ENCODE data around the gene MUL1.

Gene MUL1

DNA sequence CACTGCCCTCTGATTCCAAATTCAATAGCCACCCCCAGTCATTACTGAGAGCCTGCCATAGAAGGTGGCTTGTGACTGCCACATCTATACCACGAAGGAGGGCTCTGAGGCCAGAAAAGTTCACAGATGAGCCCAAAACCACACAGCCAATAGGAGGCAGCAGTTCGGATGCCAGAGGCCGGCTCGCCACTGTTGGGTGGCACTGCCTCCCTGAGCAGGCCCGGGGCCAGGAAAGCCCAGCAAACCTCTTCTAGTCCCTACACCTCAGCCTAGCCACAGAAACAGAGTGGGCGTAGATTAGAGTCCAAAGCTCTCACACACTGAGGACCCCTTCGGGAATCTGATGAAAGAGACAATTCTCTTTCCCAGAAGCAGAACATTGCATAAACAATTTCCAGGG, 16.1 kb downstream of the MUL1 start:
- H3K4me3 ChIP-seq (ENCODE audit: low read length), result no peak overlapping the region
- DNase-seq (ENCODE audit: low read depth, low spot score), result no peak

DNA sequence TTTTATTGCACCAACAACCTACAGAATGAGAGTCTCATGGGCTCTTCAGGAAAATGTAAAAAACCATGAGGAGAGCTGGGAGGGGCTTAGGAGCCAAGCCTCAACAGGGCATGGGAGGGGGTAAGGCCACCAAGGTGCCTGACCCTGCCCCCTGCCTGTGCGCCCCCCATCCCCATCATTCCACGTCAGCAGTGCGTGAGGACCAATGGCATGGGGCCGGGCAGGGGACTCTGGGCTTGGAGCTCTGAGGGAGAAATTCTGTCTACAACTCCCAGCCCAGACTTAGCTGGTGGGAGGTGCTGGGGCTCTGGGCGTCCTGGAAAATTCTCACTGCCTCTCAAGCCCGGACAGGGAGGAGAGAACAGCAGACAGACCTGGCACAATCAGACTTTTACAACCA, 16.8 kb downstream of the MUL1 start:
- no peak for DNase-seq (ENCODE audit: low read depth, low spot score)
- H3K4me3 ChIP-seq (ENCODE audit: low read length), result no peak overlapping the region

DNA sequence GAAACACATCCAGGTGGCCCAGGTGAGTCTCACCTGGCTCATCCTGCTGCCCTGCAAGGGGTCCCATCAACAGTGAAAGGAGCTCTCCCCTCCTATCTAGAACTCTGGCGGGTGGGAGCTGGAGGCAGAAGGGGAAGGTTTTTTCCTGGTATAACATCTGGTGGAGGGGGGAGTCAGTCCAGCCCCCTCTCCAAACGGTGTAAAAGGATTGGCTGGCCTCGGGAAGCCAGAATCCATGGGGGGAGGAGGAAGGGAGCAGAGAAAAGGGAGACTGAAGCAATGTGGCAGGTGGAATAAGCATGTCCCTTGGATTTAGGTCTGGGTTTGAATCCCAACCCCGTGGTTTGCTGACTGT, 20.7 kb downstream of the MUL1 start:
- no peak overlapping the region for H3K4me3 ChIP-seq (ENCODE audit: low read length)
- no peak for DNase-seq (ENCODE audit: low read depth, low spot score)

DNA sequence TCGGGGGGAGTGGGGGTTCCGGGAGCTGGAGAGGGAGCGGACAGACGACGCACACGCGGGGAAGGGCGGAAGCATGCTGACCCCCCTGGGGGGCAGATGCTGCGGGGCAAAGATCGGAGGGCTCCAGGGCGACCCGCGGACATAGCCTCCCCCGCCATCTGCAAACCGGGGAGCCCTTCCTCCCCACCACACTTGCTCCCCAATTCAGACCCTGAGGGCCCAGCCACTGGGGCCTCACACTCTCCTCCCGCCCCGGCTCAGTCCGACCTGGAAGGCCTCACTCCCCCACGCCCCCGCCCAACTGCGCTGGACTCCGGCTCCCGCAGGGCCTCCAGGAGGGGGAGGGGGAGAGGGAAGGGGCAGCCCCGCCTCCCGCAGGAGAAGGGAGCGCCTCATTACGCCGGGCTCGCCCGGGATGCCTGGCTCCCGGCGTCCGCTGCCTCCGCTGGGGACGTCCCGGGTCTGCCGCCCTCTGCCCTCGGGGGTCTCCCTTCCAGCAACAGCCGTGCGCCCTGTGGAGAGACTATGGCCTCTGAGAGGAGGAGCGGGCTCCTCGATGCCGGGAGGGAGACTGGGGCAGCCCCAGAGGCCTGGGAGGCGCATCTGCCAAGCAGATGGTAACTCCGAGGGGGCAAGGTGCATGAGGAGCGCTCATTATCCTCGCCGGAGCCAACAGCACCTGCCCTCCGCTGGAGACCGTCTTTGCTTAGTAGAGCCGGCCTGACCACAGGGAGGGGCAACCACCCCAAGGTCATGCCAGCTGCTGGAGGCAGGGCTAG, 21.3 kb downstream of the MUL1 start:
- peak overlapping the region; percentile 71 for H3K4me3 ChIP-seq (ENCODE audit: low read length)
- no peak for DNase-seq (ENCODE audit: low read depth, low spot score)

- no peak for DNase-seq (ENCODE audit: low read depth, low spot score)
- H3K4me3 ChIP-seq (ENCODE audit: low read length), result peak within 1 kb of the TSS; percentile 71
Measured at GRCh38 chr1:20485527-20486456, 22.2 kb downstream of the MUL1 start, which contains the start of gene CAMK2N1. CAMK2N1 (minus strand) TSS chr1:20486210; CDS start chr1:20485379, 831 bp downstream.

GRCh38 chr1:20484519-20485462, 23.2 kb downstream of the MUL1 start:
- no peak overlapping the region for H3K4me3 ChIP-seq (ENCODE audit: low read length)
- DNase-seq (ENCODE audit: low read depth, low spot score), result no peak

- DNase-seq (ENCODE audit: low read depth, low spot score), result no peak
- H3K4me3 ChIP-seq (ENCODE audit: low read length), result no peak overlapping the region
Measured at GRCh38 chr1:20483833-20484518, 24.0 kb downstream of the MUL1 start.

DNA sequence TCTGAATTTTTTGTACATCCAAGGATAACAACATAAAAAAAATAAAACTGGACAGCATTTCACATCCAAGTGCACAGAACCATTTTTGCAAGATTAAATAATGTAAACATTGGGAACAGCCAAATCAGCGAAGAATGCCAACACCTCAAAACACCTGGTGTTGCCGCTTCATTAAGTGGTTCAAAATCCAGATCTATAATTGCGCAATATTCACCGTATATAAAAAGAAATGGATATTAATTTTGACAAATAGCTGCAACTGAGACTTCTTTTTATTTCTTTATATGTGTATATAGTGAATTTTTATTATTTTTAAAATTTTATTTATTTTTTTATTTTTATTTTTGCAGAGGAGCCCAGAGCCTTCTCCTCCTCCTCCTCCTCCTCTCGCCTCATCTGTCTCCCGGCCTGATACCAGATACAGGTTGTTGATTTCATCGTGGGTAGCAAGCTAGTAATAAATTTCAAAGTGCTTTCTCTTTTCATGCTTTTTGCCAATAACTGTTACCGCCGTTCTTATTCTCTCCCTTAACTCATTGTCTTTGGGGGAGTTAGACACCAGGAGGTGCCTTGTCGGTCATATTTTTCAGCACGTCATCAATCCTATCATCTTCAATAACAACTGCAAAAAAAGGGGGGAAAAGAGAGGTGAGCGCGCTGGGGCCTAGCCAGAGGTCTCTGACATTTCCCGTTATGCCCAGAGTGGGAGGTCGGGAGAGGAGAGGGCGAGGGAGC, 24.7 kb downstream of the MUL1 start:
- no peak for DNase-seq (ENCODE audit: low read depth, low spot score)

DNA sequence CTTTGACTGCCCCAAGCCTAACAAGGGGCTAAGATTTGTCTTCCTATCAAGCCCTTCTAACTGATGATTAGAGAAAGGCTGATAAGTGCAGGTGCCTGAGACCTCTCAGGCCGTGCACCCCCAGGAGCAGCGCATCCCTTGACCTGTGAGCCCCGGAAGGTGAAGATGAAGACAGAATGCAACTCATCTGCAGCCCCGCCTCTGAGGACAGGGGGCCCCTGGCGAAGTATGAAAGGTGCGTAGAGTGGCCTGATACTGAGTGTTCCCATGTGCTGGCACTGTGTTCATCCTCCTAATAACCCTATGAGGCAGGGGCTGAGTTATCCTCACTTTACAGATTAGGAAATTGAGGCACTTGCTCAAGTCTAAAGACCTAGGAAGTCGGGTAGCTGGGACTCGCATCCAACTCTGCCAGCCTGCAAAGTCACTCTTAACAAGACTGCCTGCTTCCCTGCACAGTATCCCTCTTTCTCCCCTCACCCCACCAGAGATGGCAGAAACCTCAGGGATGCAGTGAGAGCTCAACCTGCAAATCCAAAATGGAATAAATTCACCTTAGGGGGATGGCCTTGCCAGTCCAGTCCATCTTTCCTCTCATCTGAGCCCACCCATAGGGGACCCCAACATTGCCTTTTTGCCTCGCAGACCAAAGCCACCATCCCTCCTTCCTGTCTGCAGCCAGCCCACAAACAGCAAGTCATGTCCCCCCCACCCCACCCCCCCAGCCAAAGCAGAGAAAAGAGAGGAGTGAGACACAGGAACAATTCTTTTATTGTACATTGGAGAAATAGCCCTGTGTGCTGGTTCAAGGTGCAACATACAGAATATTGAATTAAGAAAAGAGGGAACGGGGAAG, 26.1 kb downstream of the MUL1 start:
- DNase-seq (ENCODE audit: low read depth, low spot score), result no peak
- H3K4me3 ChIP-seq (ENCODE audit: low read length), result no peak overlapping the region

More for the DNA sequence above, 24.7 kb downstream of the MUL1 start:
- no peak overlapping the region for H3K4me3 ChIP-seq (ENCODE audit: low read length)

- DNase-seq (ENCODE audit: low read depth, low spot score), result no peak
- H3K4me3 ChIP-seq (ENCODE audit: low read length), result no peak overlapping the region
Measured at GRCh38 chr1:20480951-20481617, 26.9 kb downstream of the MUL1 start.

DNA sequence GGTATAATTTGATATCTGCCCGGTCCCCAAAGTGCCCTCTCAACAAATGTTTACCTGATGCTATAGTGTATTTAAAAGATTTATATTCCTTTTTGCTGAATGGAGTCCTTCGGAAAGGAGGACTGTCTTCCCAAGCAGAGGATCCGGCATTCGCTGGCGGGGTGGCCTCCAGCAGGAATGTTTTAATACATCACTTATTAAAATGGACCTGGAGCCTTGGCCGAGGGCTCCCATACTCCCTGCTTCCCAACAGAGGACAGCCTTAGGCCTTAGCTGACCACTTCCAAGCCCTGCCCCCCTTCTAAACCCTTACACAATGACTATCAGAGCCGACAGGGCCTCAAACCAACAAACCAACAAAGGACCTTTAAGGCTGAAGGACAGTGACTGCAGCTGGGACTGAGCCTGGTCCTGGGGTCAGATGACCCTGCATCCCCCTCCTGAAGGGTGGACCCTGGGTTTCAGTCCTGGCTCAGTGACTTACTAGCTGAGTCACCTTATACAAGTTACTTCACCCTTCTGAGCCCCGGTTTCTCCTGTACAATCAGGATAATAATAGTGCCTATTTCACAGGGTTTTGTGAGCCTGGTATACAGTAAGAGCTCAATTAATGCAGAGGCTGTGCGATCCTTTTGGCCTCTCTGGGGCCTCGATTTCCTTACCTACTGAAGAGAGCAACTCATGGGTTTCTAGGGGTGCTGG, 27.6 kb downstream of the MUL1 start:
- no peak overlapping the region for H3K4me3 ChIP-seq (ENCODE audit: low read length)
- no peak for DNase-seq (ENCODE audit: low read depth, low spot score)

GRCh38 chr1:20479840-20480239, 28.1 kb downstream of the MUL1 start:
- DNase-seq (ENCODE audit: low read depth, low spot score), result no peak
- H3K4me3 ChIP-seq (ENCODE audit: low read length), result no peak overlapping the region

- no peak overlapping the region for H3K4me3 ChIP-seq (ENCODE audit: low read length)
- no peak for DNase-seq (ENCODE audit: low read depth, low spot score)
Measured at GRCh38 chr1:20478057-20478635, 29.8 kb downstream of the MUL1 start.

DNA sequence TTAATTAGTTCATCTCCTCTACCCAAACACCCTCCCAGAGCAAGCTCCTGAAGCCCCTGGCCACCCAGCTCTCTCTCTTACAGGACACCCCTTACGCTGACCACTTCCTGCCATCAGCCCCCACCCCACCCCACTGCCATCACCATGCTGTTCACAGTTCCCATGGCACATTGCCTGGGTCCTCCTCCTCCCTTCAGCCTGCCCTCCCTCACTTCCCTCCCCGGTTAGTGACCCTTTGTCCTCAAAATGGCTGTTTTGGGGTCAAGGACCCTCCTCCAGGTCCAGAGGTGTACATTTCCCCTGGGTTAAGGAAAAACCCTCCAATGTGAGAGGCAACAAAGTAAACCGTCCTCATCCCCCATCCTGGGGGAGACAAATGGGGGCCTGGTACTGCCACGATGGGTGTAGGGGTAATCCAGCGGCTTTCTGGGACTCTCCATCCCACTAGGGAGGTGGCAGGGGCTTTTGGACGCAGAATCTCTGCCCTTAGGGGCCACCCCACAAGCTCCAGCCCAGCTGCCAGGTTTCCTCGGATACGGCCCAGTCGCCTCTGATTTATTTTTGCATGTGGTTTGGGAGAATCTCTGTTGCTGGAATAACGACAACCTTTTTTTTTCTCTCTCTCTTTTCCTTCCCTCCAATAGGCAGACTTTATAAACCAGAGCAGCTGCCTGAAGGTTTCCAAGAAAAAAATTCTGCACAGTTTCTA, 30.4 kb downstream of the MUL1 start:
- DNase-seq (ENCODE audit: low read depth, low spot score), result no peak
- no peak overlapping the region for H3K4me3 ChIP-seq (ENCODE audit: low read length)

Measured in Jurkat, Clone E6-1 (cell line).